Activated CD4-positive, CD25-positive, alpha-beta regulatory T cell treated with anti-CD3 and anti-CD28 coated beads, Interleukin-2, amount 50 U/mL, for 16 hours (primary cell): ENCODE results near the gene FBN3.
"Not testable (repeated sequence)": the region's sequence is repeated elsewhere in the genome, so short reads cannot be mapped to it uniquely, and the experiment has no call there.

Source experiments
- DNase-seq: peaks from one replicate; pipeline ENCODE4 v3.0.0-alpha.2; 2020; ENCODE audit warnings: low read depth, low spot score

Gene FBN3

DNA sequence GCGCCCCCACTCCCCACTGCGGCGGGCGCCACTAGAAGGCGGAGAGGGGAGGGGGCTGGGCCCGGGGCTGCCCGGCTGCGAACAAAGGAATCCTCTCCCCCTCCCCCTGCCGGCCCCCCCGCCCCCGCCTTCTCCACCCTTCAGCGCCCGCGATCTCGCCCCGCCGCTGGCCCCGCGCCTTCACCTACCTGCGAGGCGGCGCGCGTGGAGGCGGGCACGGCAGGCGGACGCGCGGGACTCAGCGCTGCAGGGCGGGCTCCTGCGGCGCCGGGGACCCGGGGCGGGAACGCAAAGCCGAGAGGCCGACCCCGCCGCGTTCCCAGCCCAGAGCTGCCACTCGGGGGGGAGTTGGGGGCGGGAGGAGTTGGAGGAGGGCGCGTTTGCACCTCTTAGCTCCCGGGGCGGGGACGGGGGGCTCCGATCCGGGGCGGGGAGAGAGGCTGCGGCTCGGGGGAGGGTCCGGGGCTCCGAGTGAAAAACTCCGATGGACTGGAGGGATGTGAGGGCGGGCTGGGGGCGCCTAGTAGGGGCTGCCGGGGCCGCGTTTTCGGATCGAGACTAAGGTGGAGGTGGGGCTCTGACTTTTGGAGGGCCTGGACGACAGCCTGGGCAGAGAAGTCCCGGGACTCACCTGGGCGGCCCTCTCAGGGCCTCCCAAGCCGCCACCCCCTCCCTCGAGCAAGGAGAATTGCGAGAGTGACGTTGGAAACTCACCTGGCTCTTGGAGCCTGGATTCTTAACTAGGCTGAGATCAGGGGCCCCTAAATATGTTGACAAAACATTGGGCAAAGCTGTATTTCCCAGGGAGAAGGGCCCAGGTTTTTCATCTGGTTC is at the start of gene FBN3:
FBN3 (minus strand) TSS at position 332 of the 834 bp plus-strand sequence. CDS start 2,112 bp downstream, outside the sequence.
- no peak for DNase-seq

DNA sequence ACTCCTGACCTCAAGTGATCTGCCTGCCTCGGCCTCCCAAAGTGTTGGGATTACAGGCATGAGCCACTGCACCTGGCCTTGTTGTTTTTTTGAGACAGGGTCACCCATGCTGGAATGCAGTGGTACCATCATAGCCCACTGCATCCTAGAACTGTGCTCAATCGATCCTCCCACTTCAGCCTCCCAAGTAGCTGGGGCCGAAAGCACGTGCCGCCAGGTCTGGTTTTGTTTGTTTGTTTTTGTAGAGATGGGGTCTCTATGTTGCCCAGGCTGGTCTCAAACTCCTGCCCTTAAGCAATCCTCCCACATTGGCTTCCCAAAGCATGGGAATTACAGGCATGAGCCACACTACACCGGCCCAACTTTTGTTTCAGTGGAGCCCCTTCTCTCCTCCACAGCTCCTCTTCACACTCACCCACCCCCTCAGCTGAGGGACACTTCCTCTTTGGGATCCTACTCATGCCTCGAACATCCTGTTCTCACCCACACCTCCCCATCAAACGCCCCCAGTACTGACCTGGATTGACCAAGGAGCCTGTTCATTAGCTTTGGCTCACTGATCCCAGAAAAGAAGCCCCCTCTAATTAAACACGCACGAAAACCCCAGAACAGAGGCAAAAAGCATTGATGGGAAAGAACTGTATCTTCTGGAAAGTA is 47.0 kb upstream of the FBN3 start:
- DNase-seq, result no peak

DNA sequence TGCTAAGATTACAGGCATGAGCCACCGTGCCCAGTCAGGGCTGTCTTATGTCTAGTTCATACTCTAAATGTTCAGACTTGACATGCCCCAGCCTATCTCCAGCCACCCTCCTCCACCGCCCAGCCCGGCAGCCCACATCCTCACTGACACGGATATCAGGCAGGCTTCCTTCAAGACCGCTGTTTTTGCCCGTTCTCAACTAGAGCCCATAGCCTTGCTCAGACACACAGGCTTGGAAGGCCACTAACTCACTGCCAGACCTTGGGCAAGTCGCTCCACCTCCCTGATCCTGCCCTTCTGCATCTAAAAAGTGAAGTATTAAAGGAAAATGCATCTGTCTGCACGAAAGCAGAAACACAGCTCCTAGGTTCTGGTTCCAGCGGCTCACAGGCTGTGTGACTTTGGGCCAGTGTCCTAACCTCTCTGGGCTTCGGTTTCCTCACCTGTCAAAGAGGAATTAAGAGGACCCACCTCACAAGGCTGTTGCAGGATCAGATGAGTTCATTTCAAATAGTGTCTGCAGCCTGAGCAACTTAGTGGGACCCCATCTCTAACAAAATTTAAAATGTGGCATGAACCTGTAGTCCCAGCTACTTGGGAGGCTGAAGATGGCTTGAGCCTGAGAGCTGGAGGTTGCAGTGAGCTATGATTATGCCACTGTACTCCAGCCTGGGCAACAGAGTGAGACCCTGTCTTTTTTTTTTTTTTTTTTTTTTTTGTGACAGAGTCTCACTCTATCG is 45.3 kb upstream of the FBN3 start:
- DNase-seq, result no peak

DNA sequence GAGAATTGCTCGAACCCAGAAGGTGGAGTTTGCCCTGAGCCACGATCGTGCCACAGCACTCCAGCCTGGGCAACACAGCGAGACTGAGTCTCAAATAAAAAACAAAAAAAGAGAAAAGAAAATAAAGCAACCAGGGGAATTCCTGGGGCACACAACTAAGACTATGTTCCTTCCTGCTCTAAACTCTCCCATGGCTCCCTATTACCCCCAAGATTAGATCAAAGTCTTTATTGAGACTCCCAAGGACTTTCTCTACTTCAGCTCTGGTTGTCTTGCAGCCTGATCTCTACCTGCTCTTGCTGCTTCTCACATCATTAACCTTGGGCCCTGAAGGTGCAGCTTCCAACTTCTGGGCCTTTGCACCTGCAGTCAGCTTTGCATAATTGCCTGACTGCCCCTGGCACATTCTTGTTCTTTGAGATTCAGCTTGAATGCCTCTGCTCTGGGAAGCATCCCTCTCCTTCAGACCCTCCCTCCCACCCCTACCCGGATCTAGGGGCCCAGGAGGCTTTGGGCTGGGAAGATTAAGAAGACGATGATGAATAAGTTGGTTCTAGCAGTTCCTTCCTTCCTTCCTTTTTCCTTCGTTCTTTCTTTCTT is 42.9 kb upstream of the FBN3 start:
- DNase-seq, result no peak

DNA sequence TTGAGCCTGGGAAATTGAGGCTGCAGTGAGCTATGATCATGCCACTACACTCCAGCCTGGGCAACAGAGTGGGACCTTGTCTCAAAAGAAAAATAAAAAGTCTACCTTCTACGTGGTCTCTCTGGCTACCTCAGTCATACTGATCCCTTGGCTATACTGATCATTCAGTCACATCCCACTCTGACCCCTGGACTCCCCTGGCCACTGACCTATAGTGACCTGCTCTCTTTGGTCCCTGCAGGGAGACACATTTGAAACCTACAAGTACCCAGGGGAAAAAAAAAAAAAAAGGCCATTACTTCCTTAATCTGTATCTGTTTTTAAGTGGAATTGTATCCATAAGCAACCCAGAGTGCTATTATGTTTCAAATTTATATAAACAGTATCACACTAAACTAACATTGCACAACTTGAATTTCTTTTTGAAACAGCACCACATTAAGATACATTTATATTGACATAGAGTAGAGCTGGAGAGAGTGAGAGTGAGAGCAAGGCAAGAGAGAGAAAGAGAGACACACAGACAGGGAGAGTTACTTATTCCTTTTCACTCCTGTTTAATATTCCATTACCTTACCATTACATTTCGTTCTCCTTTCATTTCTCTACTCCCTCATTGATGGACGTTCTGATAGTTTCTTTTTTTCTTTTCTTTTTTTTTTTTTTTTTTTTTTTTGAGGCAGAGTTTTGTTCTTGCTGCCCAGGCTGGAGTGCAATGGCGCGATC is 36.1 kb upstream of the FBN3 start:
- DNase-seq, result no peak

DNA sequence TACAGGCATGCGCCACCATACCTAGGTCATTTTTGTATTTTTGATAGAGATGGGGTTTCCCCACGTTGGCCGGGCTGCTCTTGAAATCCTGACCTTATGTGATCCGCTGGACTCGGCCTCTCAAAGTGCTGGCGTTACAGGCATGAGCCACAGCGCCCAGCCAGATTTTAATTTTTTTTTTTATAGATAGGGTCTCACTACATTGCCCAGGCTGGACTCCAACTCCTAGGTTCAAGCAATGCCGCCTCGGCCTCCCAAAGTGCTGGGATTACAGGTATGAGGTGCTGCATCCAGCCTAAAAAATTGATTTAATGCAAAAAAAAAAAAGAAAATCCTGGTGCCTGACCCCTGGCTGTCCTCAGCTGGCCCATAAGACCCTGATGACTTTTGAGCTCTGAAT is 34.9 kb upstream of the FBN3 start:
- DNase-seq, result no peak

DNA sequence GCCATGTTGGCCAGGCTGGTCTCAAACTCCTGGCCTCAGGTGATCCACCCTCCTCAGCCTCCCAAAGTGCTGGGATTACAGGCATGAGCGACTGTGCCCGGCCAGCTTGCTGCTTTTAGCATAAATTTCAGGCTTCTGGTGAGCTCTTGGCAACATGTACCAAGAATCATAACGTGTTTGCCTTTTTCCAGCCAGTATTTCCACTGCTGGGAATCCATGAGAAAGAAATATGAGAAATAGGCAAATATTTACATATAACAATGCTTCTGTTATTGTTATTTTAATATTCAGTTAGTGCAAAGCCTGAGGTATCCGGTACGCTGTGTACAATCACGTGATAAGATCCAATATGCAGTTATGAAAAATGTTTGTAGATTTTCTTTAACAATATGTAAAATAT is 30.6 kb upstream of the FBN3 start:
- no peak for DNase-seq

DNA sequence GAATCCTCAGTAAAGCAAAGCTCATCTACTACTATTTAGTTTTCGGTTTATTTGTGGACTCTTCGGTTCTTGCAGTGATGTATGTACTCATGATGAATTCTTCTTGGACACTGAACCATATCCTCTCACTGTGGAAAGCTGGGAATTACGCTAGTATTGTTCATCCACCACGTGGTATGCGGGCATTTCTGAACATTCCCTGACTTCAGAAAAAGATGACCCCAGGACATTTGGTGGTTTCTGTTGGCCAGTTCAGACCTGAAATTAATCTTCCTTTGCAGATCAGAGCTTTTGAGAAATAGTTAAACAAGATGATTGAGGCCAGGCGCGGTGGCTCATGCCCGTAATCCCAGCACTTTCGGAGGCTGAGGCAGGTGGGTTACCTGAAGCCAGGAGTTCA is 25.3 kb upstream of the FBN3 start:
- no peak for DNase-seq

DNA sequence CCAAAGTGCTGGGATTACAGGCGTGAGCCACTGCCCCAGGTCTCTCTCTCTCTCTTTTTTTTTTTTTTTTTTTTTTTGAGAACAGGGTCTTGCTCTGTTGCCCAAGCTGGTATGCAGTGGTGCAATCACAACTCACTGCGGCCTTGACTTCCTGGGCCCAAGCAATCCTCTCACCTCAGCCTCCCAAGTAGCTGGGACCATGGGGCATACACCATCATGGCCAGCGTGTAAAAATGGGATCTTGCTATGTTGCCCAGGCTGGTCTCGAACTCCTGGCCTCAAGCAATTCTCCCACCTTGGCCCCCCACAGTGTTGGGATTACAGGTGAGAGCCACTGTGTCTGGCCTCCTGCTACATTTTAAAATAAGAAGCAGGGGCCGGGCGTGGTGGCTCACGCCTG is 19.1 kb upstream of the FBN3 start:
- DNase-seq, result no peak

DNA sequence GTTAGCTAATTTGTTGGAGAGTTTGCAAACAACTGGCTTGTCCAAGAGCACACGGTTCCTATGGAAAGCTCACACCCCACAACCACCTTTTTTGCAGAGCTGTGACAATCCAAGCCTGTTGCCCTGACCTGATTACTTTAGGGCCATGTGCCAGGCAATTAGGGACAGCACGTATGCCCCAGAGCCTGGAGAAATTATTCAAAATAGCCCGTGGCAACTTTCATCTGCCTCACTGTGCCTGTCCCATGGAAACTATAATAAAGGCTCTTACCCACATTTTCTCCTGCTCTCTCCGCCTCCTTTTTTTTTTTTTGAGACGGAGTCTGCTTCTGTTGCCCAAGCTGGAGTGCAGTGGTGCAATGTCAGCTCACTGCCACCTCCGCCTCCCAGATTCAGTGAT is 18.6 kb upstream of the FBN3 start:
- DNase-seq, result no peak

DNA sequence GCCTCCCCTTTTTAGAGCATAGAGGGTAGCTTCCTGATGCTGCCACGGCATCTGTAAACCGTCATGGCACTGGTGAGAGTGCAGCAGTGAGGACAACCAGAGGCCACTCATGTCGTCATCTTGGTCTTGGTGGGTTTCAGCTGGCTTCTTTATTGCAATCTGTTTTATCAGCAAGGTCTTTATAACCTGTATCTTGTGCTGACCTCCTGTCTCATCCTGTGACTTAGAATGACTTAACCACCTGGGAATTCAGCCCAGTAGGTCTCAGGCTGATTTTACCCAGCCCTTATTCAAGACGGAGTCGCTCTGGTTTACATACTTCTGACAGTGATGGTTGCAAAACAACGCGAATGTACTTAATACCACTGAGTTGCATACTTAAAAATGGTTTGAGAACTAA is 14.4 kb upstream of the FBN3 start:
- DNase-seq, result no peak

DNA sequence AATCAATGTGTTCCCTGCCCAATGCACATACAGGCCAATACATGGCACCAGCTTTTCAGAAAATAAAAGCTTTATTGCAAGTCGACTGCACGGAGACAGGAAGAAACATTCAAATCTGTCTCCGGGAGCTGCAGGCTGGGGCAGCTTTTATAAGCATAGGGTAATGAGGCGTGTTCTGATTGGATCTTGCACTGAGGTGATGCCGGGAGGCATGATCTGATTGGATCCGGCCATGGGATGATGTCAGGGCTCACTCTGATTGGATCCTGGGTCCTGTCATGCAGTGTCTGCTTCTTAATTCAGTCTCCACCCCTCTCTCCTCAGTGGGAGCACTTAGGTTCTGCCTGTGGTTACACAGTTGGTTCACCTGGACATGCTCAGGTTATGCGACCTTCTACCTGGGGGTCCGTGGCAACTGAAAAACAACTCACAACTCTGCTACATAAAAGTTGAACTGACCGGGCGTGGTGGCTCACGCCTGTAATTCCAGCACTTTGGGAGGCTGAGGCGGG is 11.8 kb upstream of the FBN3 start:
- DNase-seq, result no peak

DNA sequence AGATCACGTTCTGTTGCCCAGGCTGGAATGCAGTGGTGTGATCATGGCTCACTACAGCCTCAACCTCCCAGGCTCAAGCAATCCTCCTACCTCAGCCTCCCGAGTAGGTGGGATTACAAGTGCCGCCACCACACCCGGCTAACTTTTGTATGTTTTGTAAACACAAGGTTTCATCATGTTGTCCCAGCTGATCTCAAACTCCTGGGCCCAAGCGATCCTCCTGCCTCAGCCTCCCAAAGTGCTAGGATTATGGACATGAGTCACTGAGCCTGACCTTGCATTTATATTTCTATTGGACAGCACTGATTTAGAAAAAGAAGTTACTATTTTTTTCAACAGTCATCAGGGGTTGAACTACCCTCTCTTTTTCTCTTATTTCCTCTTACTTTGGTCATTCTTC is 9.9 kb upstream of the FBN3 start:
- not testable (repeated sequence) for DNase-seq

DNA sequence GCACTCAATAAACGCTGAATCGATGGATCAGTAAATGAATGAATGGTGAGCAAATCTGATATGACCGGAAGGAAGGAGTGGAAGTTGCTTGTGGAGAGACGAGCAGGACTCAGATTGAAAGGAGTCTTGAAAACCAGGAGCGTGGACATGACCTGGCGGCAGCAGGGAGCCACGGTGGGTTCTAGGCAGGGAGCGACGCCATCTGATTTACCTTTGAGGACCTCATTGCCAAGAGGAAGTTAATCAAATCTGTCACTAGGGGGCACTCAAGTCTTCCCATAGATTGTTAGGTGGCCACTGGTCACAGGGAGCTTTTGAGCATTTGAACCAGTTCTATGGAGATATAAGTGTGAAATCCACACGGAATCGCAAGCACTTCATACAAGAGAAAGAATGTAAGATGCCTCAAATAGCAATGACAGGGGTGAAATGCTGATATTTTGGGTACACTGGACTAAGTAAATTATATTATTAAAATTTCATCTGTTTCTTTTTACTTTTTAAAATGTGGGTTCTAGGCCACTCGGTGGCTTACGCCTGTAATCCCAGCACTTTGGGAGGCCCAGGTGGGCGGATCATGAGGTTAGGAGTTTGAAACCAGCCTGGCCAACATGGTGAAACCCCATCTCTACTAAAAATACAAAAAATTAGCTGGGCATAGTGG is 9.2 kb upstream of the FBN3 start:
- DNase-seq, result peak; percentile 24

DNA sequence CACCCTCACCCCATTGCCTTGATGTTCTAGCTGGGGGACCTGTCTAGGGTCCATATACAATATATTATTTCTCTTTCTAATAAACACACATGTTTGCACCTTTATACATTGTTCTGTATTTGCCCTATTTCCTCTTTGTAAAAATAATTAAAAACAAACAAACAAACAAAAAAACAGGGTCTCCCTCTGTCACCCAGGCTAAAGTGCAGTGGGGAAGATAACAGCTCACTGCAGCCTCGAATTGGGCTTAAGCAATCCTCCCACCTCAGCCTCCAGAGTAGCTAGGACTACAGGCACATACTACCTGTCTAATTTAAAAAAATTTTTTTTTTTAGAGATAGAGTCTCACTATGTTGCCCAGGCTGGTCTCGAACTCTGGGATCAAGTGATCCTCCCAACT is 5.9 kb upstream of the FBN3 start:
- no peak for DNase-seq

DNA sequence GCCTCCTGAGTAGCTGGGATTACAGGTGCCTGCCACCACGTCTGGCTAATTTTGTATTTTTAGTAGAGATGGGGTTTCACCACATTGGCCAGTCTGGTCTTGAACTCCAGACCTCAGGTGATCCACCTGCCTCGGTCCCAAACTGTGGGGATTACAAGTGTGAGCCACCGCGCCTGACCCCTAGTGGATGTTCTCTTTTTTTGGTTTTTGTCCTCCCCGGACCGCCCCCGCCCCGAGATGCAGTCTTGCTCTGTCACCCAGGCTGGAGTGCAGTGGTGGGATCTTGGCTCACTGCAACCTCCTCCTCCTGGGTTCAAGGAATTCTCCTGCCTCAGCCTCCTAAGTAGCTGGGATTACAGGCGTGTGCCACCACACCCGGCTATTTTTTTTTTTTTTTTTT is 4.6 kb upstream of the FBN3 start:
- DNase-seq, result not testable (repeated sequence)

DNA sequence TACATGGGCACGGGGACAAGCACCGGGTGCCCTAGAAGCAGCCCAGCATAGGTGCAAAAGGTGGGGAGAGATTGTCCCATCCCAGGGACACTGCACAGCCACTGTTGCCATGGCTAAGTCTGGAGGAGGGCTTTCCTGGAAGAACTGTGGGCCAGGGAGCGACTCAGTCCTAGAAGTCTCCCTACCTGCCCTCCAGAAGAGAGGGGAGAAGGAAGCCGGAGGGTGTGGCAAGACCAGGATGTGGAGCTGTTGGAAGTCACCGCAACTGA is 2.3 kb upstream of the FBN3 start:
- no peak for DNase-seq

DNA sequence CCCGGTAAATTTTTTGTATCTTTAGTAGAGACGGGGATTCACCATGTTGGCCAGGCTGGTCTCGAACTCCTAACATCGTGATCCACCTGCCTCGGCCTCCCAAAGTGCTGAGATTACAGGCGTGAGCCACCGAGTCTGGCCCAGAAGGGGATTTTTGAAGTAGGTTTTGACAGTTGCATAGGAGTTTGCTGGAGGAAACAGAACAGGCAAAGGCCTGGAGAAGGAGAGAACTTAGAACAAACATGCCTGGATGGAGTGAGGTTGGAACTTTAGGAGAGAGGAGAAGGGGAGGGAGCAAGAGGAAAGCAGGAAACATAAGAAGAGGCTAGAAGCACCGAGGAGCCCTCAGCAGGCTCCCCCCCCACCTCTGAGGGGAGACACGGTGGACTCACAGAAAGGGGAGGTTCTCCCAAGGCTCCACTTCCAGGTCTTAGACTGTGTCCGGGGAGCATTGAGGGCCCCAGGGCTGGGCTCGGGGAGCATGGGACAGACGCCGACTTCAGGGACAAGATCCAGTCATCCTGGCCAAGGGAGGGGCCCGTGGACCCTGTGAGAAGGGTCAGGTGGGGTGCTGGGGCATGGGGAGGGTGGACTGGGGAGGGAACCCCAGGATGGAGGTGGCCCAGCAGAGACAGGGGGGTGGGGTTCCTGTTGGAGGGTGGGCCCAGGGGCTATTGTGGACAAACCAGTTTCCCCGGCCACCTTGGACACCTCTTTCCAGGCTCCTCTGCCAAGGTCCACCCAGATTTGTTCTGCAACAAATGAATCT is 1.8 kb upstream of the FBN3 start:
- DNase-seq, result no peak

DNA sequence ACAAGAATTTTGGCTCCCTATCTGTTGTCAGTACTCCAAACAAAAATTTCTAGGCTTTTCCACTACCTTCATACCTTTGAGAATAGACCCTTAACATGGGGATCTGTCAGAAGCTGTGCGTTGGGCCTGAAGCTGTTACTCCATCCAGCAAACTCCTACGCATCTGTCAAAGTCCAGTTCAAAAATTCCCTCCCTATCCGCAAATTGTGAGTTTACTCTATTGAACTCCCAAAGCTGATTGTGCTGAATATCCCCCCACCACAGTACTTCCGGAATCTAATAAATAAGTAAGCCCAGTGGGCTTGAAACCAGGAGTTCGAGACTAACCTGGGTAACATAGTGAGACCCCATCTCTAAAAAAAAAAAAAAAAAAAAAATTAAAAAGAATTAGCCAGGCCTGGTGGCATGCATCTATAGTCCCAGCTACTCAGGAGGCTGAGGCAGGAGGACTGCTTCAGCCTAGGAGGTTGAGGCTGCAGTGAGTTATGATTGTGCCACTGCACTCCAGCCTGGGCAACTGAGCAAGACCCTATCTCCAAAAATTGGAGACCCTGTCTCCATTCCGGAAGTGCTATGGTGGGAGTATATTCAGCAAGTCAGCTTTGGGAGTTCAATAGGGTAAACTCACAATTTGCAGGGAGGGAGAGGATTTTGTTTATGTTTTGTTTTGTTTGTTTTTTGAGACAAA is 930 bp upstream of the FBN3 start:
- no peak for DNase-seq
